Measurements from ENCODE around the gene MED16.

- TF ChIP-seq CTCF (IDR thresholded peaks at IDR 0.05) (no peak), ZFX (IDR thresholded peaks at IDR 0.05; ENCODE audit: borderline replicate concordance) (no peak)
Measured at GRCh38 chr19:871446-872265, 21.3 kb downstream of the MED16 start.
